HEK293T (cell line): ENCODE data around the gene AP1AR.

Experiments
- BHLHE40 ChIP-seq: fragments of 450-650 bp; IDR thresholded peaks from 2 replicates; pipeline ENCODE4 v1.6.1; 2016; ENCODE audit warnings: mild to moderate bottlenecking, moderate library complexity, borderline replicate concordance
- HDGF ChIP-seq: fragments of 450-650 bp; IDR thresholded peaks from 2 replicates; pipeline ENCODE4 v1.6.1; 2017; ENCODE audit warnings: antibody characterized with exemption, borderline replicate concordance
- L3MBTL2 ChIP-seq: fragments of 450-650 bp; conservative IDR thresholded peaks from 2 replicates; pipeline ENCODE4 v1.6.1; 2016; ENCODE audit warnings: mild to moderate bottlenecking
- TARDBP ChIP-seq: fragments of 450-650 bp; IDR thresholded peaks from 2 replicates; pipeline ENCODE4 v1.6.1; 2016

- no peak for TF ChIP-seq L3MBTL2
- no peak for TF ChIP-seq BHLHE40
- TF ChIP-seq HDGF = no peak
- no peak for TF ChIP-seq TARDBP
These were observed 17.0 kb upstream of the AP1AR start for GRCh38 chr4:112214390-112215264.
